IMR-90 (cell line): ENCODE data around the gene LAPTM5. TPM values are rescaled to one million over a fixed set of nuclear protein-coding genes. Genes with fewer than 3 reads are reported as not detected.

Experiments used
- ATAC-seq: fragments of 200-7000 bp; cut with Tn5 transposase; 2 replicates; pipeline ENCODE4 v1.9.1; 2020; ENCODE audit warnings: low read depth, mild to moderate bottlenecking, moderate library complexity
- BruUV-seq: library from RNA; stranded (reverse); fragments of 400-500 nt; replicated peaks from 2 replicates; lab custom pipeline; 2021; lab: Mats Ljungman, UMichigan
- CTCF ChIA-PET: fragments of 300-600 bp; formaldehyde crosslinking; extraction: SDS; loops from one replicate; lab custom pipeline; 2021; ENCODE audit warnings: antibody characterized with exemption; lab: Yijun Ruan, JAX
- POLR2A ChIA-PET: fragments of 300-600 bp; sonication (Branson Sonifier 250); formaldehyde crosslinking; loops from one replicate; lab custom pipeline; 2022; ENCODE audit warnings: antibody characterized with exemption; ENCODE audit not compliant: unreplicated experiment; lab: Charles Lee
- DNase-seq: peaks from one replicate; pipeline ENCODE4 v3.0.0; 2013
- H2AFZ ChIP-seq: replicated peaks from 2 replicates; pipeline ENCODE3; 2013; ENCODE audit warnings: low read length, mild to moderate bottlenecking; ENCODE audit not compliant: poor library complexity
- H2AK5ac ChIP-seq: 2 replicates; pipeline ENCODE4 v1.6.1; 2013; ENCODE audit warnings: low read depth, low read length, inconsistent platforms
- H2AK9ac ChIP-seq: replicated peaks from 2 replicates; pipeline ENCODE3; 2013; ENCODE audit warnings: mild to moderate bottlenecking, low read depth, low read length, moderate library complexity; ENCODE audit not compliant: poor library complexity
- H2BK120ac ChIP-seq: 2 replicates; pipeline ENCODE4 v1.6.1; 2013; ENCODE audit warnings: low read depth, low read length, inconsistent platforms
- H2BK15ac ChIP-seq: 3 replicates; pipeline ENCODE4 v1.6.1; 2013; ENCODE audit warnings: low read depth, low read length, inconsistent platforms
- H2BK20ac ChIP-seq: 2 replicates; pipeline ENCODE4 v1.6.1; 2013; ENCODE audit warnings: low read depth, mild to moderate bottlenecking, inconsistent platforms, low read length, moderate library complexity
- H2BK5ac ChIP-seq: 2 replicates; pipeline ENCODE4 v1.6.1; 2013; ENCODE audit warnings: mild to moderate bottlenecking, low read depth, low read length, inconsistent platforms; ENCODE audit not compliant: poor library complexity, severe bottlenecking
- H3K14ac ChIP-seq: replicated peaks from 2 replicates; pipeline ENCODE4 v1.6.1; 2013; ENCODE audit warnings: low read depth, low read length, inconsistent platforms
- H3K18ac ChIP-seq: 2 replicates; pipeline ENCODE4 v1.6.1; 2013; ENCODE audit warnings: low read depth, low read length, control low read depth
- H3K23ac ChIP-seq: 2 replicates; pipeline ENCODE4 v1.6.1; 2013; ENCODE audit warnings: low read depth, low read length, inconsistent platforms
- H3K27ac ChIP-seq: 2 replicates; pipeline ENCODE4 v1.5.1; 2013; ENCODE audit warnings: mild to moderate bottlenecking, control low read depth, low read length; ENCODE audit not compliant: insufficient read depth
- H3K27me3 ChIP-seq: 2 replicates; pipeline ENCODE4 v1.6.1; 2013; ENCODE audit warnings: low read length; ENCODE audit not compliant: control insufficient read depth, insufficient read depth
- H3K36me3 ChIP-seq: 2 replicates; pipeline ENCODE4 v1.6.1; 2013; ENCODE audit warnings: low read length, mixed read lengths; ENCODE audit not compliant: control insufficient read depth, insufficient read depth
- H3K4ac ChIP-seq: 2 replicates; pipeline ENCODE4 v1.6.1; 2013; ENCODE audit warnings: low read depth, low read length, inconsistent platforms
- H3K4me1 ChIP-seq: 2 replicates; pipeline ENCODE4 v1.6.1; 2013; ENCODE audit warnings: low read length, mixed read lengths; ENCODE audit not compliant: control insufficient read depth, insufficient read depth
- H3K4me2 ChIP-seq: 2 replicates; pipeline ENCODE4 v1.6.1; 2013; ENCODE audit warnings: low read depth, mild to moderate bottlenecking, control low read depth, low read length, moderate library complexity
- H3K4me3 ChIP-seq: 2 replicates; pipeline ENCODE4 v1.5.1; 2013; ENCODE audit warnings: low read depth, mild to moderate bottlenecking, control low read depth, low read length, moderate library complexity; ENCODE audit not compliant: insufficient read depth
- H3K56ac ChIP-seq: 2 replicates; pipeline ENCODE4 v1.6.1; 2013; ENCODE audit warnings: low read length, inconsistent platforms; ENCODE audit not compliant: insufficient read depth; ENCODE audit errors: extremely low read depth
- H3K79me1 ChIP-seq, 2 experiments: 2 replicates each; pipeline ENCODE4 v1.6.1; 2013; ENCODE audit warnings: low read length in 2 of 2, inconsistent platforms in 1 of 2, low read depth in 1 of 2
- H3K9ac ChIP-seq: 2 replicates; pipeline ENCODE4 v1.6.1; 2013; ENCODE audit warnings: low read depth, low read length, control low read depth
- H3K9me1 ChIP-seq: 2 replicates; pipeline ENCODE4 v1.6.1; 2013; ENCODE audit warnings: low read length, inconsistent platforms; ENCODE audit not compliant: insufficient read depth
- H3K9me3 ChIP-seq: 2 replicates; pipeline ENCODE4 v1.6.1; 2013; ENCODE audit warnings: low read length; ENCODE audit not compliant: control insufficient read depth, insufficient read depth
- H4K20me1 ChIP-seq: 2 replicates; pipeline ENCODE4 v1.6.1; 2013; ENCODE audit warnings: low read length, inconsistent platforms; ENCODE audit not compliant: insufficient read depth
- H4K5ac ChIP-seq: 2 replicates; pipeline ENCODE4 v1.6.1; 2013; ENCODE audit warnings: mild to moderate bottlenecking, low read depth, low read length, control low read depth
- H4K8ac ChIP-seq, 2 experiments: 2 replicates each; pipeline ENCODE4 v1.6.1; 2013; ENCODE audit warnings: low read depth in 2 of 2, low read length in 2 of 2, control low read depth in 1 of 2, inconsistent platforms in 1 of 2
- H4K91ac ChIP-seq: 2 replicates; pipeline ENCODE4 v1.6.1; 2013; ENCODE audit warnings: low read depth, low read length, inconsistent platforms; ENCODE audit not compliant: insufficient read depth
- CHD1 ChIP-seq: IDR thresholded peaks from 2 replicates; pipeline ENCODE4 v1.6.1; 2012; ENCODE audit warnings: low read depth, low read length, improper control_type of control experiment
- WGBS, 2 experiments: methylation state at CpG; one replicate each; pipeline versions ENCODE4 v1.1.5 to v1.1.7; 2013; ENCODE audit warnings: missing lambda C conversion rate in 2 of 2; ENCODE audit not compliant: insufficient read length in 1 of 2; ENCODE audit errors: extremely low coverage in 2 of 2; 5-methylcytosine and 5-hydroxymethylcytosine counted together
- dilution Hi-C: fragments of 300-500 bp; cut with HindIII; formaldehyde crosslinking; loops from one replicate; pipeline ENCODE4 v1.14.3; 2018; ENCODE audit warnings: low sequenced_read_pairs; ENCODE audit not compliant: unreplicated experiment
- in situ Hi-C: fragments of 300-500 bp; cut with MboI; formaldehyde crosslinking; loops from 3 replicates; pipeline ENCODE4 v1.14.3; 2019; ENCODE audit warnings: low sequenced_read_pairs, inconsistent platforms, mixed read lengths
- intact Hi-C: fragments of 100-400 bp; cut with micrococcal nuclease; formaldehyde crosslinking; loops from 2 replicates; pipeline ENCODE4 v1.10.0; 2022
- polyA plus RNA-seq, 3 experiments: library from polyadenylated mRNA; depleted of rRNA; stranded (reverse); fragments of >200 nt; gene quantifications; 2 replicates each; pipeline ENCODE4 v1.2.3, GENCODE V29; 2012; ENCODE audit warnings: low replicate concordance in 1 of 3
- total RNA-seq: library from RNA; depleted of rRNA; stranded (reverse); fragments of >200 nt; gene quantifications from 2 replicates; pipeline ENCODE4 v1.2.3, GENCODE V29; 2012

The LAPTM5 gene
- total and polyA plus RNA-seq, 2 of the 4 experiments (the other 2 are of a cell fraction): 0.09 TPM; not detected in 1

- BruUV-seq: no TSS peak
- Histone ChIP-seq H3K36me3 (no peaks in the 10 kb centered on the region), H3K56ac (no peak overlapping the region), H4K8ac (no peak overlapping the region), H3K18ac (no peak overlapping the region), H3K27me3 (no peaks in the 10 kb centered on the region), H4K91ac (no peak overlapping the region), H2BK120ac (no peak overlapping the region), H2BK20ac (no peak overlapping the region), H2AFZ (no peak overlapping the region), H3K4me2 (no peak overlapping the region), H3K9me3 (no peaks in the 10 kb centered on the region), H2AK9ac (no peak overlapping the region), H3K4ac (no peak overlapping the region), H2AK5ac (no peak overlapping the region), H4K5ac (no peak overlapping the region), H4K20me1 (peaks cover 6% of the 10 kb centered on the region), H3K4me3 (no peak overlapping the region), H3K4me1 (peaks cover 7% of the 10 kb centered on the region; the same call in 1 of the 2 replicates), H2BK5ac (no peak overlapping the region), H3K9ac (no peak overlapping the region), H3K27ac (no peak overlapping the region), H3K23ac (no peak overlapping the region), H3K9me1 (0 out of 2 replicates have a peak, but pooled peaks cover 2% of the 10 kb centered on the region), H3K79me1 (peaks cover 0 to 6% of the 10 kb centered on the region in 2 experiments; a peak in 1 of 4 replicates), H3K14ac (no peak overlapping the region), H2BK15ac (no peak overlapping the region)
- CTCF ChIA-PET: interaction anchor here (0.6 to 1.1 kb wide), 2 partner anchors 58 to 142 kb away, joined by 3 to 7 read pairs; no protein-coding TSS in a partner anchor
- intact Hi-C loops (no loop called here), in situ Hi-C loops (loop anchor here (5.0 kb wide), 1 partner anchor 41 kb away; no protein-coding TSS in a partner anchor), dilution Hi-C loops (no loop called here)
- POLR2A ChIA-PET: no interaction called here
- DNase-seq: no peak
- 96% methylated on average over 20 of the region's 27 CpGs; no CpG with 5 or more reads in 1 of the 2 experiments for WGBS, 2 experiments
- ATAC-seq: no peak
- TF ChIP-seq CHD1: no peak
Measured at GRCh38 chr1:30721341-30721793, 36.2 kb downstream of the LAPTM5 start.
